HepG2 (cell line): ENCODE data around the gene KIRREL3. TPM values are rescaled to one million over a fixed set of nuclear protein-coding genes. Genes with fewer than 3 reads are reported as not detected.

Experiments used
- E2F2 ChIP-seq: sonication (generic); formaldehyde crosslinking; IDR thresholded peaks from 2 replicates; pipeline ENCODE4 v1.4.0; 2020; ENCODE audit warnings: missing genetic modification reagents, borderline replicate concordance
- REXO4 ChIP-seq: sonication (generic); formaldehyde crosslinking; IDR thresholded peaks from 2 replicates; pipeline ENCODE4 v1.8.0; 2022; ENCODE audit warnings: missing genetic modification reagents, mild to moderate bottlenecking, borderline replicate concordance
- ZNF253 ChIP-seq: sonication (generic); formaldehyde crosslinking; IDR thresholded peaks from 2 replicates; pipeline ENCODE4 v1.8.0; 2022; ENCODE audit warnings: mild to moderate bottlenecking, missing genetic modification reagents, borderline replicate concordance
- polyA plus RNA-seq, 8 experiments: library from polyadenylated mRNA; depleted of rRNA in 3 of 8; stranded (reverse) in 7 of 8; unstranded in 1 of 8; fragments of >200 nt; fragmentation: Illumina TruSeq in 4 of 8; extraction: Trizol in 4 of 8; gene quantifications; 2 replicates each; pipeline versions ENCODE4 v1.2.1 to v1.2.3, GENCODE V29; 2011 to 2016; ENCODE audit warnings: low read depth in 4 of 8, missing spikeins in 1 of 8, mixed read lengths in 1 of 8; ENCODE audit not compliant: insufficient read depth in 1 of 8
- total RNA-seq, 5 experiments: library from RNA; depleted of rRNA; stranded (reverse); fragments of >200 nt; fragmentation: Illumina TruSeq; extraction: Trizol; gene quantifications; 2 replicates each; pipeline ENCODE4 v1.2.3, GENCODE V29; 2016; ENCODE audit warnings: low read depth in 1 of 5
- TF ChIP-seq, protein P1 (sequence below): sonication (generic); formaldehyde crosslinking; IDR thresholded peaks from 2 replicates; pipeline ENCODE4 v1.5.1; 2020; ENCODE audit warnings: mild to moderate bottlenecking, missing genetic modification reagents, borderline replicate concordance
- TF ChIP-seq, protein P2 (sequence below): IDR thresholded peaks from 2 replicates; pipeline ENCODE4 v1.6.1; 2016

KIRREL3 gene
- total and polyA plus RNA-seq, 2 of the 13 experiments (the other 11 are each of a cell fraction or from before 2014, with no cell fraction given): not detected

DNA sequence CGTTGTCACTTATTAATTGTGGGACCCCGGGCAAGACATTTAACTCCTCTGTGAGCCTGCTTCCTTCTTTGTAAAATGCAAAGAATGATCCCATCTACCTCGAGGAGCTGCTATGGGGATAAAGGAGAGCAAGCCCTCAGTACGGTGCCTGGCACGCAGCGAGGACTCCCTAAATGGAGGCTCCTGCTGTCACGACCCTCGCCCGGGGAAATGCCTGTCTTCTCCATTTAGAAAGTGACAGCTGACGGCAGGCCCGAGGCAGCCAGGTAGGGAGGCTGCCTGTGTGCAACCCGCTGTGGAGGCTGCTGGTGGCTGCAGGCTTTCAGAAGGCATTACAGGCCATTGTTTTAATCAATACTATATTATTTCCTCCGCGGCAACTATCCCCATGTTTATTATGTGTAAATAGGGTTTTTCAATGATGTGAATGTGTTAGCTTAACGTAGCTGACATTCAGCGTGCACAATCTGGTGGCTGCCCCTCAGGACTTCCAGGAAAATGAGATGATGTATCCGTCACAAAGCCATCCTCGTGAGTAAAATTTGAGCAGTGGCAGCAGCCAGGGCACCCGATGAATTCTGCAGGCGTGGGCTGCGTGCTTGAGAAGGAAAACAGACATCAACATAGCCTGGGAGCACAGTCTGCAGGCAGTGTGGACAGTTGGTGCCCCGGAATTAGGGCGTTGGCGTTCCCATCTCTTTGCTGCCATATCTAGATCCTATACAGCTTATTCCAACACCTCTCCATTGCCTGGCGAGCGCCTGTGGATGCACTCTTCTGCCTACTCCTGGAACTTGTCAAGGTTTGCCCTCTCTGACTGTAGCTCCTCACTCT is 416.8 kb downstream of the KIRREL3 start (continued):
- TF ChIP-seq, protein P1, sequence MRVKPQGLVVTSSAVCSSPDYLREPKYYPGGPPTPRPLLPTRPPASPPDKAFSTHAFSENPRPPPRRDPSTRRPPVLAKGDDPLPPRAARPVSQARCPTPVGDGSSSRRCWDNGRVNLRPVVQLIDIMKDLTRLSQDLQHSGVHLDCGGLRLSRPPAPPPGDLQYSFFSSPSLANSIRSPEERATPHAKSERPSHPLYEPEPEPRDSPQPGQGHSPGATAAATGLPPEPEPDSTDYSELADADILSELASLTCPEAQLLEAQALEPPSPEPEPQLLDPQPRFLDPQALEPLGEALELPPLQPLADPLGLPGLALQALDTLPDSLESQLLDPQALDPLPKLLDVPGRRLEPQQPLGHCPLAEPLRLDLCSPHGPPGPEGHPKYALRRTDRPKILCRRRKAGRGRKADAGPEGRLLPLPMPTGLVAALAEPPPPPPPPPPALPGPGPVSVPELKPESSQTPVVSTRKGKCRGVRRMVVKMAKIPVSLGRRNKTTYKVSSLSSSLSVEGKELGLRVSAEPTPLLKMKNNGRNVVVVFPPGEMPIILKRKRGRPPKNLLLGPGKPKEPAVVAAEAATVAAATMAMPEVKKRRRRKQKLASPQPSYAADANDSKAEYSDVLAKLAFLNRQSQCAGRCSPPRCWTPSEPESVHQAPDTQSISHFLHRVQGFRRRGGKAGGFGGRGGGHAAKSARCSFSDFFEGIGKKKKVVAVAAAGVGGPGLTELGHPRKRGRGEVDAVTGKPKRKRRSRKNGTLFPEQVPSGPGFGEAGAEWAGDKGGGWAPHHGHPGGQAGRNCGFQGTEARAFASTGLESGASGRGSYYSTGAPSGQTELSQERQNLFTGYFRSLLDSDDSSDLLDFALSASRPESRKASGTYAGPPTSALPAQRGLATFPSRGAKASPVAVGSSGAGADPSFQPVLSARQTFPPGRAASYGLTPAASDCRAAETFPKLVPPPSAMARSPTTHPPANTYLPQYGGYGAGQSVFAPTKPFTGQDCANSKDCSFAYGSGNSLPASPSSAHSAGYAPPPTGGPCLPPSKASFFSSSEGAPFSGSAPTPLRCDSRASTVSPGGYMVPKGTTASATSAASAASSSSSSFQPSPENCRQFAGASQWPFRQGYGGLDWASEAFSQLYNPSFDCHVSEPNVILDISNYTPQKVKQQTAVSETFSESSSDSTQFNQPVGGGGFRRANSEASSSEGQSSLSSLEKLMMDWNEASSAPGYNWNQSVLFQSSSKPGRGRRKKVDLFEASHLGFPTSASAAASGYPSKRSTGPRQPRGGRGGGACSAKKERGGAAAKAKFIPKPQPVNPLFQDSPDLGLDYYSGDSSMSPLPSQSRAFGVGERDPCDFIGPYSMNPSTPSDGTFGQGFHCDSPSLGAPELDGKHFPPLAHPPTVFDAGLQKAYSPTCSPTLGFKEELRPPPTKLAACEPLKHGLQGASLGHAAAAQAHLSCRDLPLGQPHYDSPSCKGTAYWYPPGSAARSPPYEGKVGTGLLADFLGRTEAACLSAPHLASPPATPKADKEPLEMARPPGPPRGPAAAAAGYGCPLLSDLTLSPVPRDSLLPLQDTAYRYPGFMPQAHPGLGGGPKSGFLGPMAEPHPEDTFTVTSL (CRISPR knock-in tag): no peak
- TF ChIP-seq E2F2 (CRISPR knock-in tag) (no peak), REXO4 (no peak), ZNF253 (CRISPR knock-in tag) (no peak)
- TF ChIP-seq, protein P2, sequence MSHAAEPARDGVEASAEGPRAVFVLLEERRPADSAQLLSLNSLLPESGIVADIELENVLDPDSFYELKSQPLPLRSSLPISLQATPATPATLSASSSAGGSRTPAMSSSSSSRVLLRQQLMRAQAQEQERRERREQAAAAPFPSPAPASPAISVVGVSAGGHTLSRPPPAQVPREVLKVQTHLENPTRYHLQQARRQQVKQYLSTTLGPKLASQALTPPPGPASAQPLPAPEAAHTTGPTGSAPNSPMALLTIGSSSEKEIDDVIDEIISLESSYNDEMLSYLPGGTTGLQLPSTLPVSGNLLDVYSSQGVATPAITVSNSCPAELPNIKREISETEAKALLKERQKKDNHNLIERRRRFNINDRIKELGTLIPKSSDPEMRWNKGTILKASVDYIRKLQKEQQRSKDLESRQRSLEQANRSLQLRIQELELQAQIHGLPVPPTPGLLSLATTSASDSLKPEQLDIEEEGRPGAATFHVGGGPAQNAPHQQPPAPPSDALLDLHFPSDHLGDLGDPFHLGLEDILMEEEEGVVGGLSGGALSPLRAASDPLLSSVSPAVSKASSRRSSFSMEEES (CRISPR knock-in tag): no peak
- TF ChIP-seq, all 625 proteins: peak for 0
